ENCODE data around the gene DHTKD1. TPM values are rescaled to one million over a fixed set of nuclear protein-coding genes. Genes with fewer than 3 reads are reported as not detected.

The DHTKD1 gene
- total RNA-seq, 1 donor, result 29.3 TPM

DNA sequence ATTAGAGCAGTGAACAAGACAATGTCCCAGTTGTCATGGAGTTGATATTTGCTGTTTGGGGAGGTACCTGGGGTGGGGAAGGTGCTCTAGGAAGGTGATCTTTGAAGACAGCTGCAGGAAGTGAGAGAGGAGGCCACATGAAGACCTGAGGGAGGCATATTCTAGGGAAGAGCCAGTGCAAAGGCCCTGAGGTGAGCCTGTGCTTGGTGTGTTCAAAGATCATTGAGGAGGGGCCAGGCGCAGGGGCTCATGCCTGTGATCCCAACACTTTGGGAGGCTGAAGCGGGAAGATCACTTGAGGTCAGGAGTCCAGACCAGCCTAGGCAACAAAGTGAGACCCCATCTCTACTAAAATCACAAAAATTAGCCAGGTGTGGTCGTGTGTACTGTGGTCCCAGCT is 75.8 kb downstream of the DHTKD1 start:
- Histone ChIP-seq H3K4me3 (ENCODE audit: insufficient read depth, low read length) (no peak overlapping the region), H4K20me1 (ENCODE audit: insufficient read depth, low read length) (no peaks in the 10 kb centered on the region), H3K27me3 (ENCODE audit: insufficient read depth, low read length) (no peaks in the 10 kb centered on the region), H3K4me2 (ENCODE audit: insufficient read depth, low read length) (no peak overlapping the region), H3K36me3 (ENCODE audit: insufficient read depth, low read length) (peaks cover 40% of the 10 kb centered on the region), H3K4me1 (ENCODE audit: insufficient read depth, low read length) (no peaks in the 10 kb centered on the region), H3K79me2 (ENCODE audit: insufficient read depth, low read length) (no peaks in the 10 kb centered on the region), H2AFZ (ENCODE audit: low read length) (no peak overlapping the region), H3K9me3 (ENCODE audit: low read depth, low read length) (no peaks in the 10 kb centered on the region), H3K27ac (ENCODE audit: low read depth, low read length) (no peak overlapping the region)
- no peak for DNase-seq (ENCODE audit: insufficient read length, low spot score, missing footprints)
- TF ChIP-seq, protein P1, sequence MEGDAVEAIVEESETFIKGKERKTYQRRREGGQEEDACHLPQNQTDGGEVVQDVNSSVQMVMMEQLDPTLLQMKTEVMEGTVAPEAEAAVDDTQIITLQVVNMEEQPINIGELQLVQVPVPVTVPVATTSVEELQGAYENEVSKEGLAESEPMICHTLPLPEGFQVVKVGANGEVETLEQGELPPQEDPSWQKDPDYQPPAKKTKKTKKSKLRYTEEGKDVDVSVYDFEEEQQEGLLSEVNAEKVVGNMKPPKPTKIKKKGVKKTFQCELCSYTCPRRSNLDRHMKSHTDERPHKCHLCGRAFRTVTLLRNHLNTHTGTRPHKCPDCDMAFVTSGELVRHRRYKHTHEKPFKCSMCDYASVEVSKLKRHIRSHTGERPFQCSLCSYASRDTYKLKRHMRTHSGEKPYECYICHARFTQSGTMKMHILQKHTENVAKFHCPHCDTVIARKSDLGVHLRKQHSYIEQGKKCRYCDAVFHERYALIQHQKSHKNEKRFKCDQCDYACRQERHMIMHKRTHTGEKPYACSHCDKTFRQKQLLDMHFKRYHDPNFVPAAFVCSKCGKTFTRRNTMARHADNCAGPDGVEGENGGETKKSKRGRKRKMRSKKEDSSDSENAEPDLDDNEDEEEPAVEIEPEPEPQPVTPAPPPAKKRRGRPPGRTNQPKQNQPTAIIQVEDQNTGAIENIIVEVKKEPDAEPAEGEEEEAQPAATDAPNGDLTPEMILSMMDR (IDR thresholded peaks at IDR 0.05; ENCODE audit: extremely low read depth, low read depth, low read length), result no peak

DNA sequence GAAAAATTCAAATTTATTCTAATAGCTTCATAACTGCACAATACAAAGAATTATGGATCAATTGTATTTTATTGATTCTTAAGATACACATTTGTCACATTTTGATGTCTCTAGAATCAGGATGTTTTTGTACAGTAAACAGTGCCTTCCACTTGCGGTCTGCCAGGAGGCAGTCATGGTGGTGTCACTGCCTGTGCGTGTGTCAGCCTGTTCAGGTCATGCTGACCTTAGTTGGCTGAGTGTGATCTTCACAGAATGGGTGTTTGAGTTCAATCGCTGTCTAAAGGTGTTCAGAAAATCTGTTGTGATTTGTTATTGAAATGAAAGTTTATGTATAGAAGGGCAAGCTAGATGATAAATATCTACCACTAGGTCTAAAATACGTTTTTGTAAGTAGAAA is 81.4 kb downstream of the DHTKD1 start:
- H3K9me3 ChIP-seq (ENCODE audit: low read depth, low read length), result no peaks in the 10 kb centered on the region
- H3K27ac ChIP-seq (ENCODE audit: low read depth, low read length), result no peak overlapping the region
- DNase-seq (ENCODE audit: insufficient read length, low spot score, missing footprints), result no peak
- no peak overlapping the region for H3K4me3 ChIP-seq (ENCODE audit: insufficient read depth, low read length)
- no peaks in the 10 kb centered on the region for H3K79me2 ChIP-seq (ENCODE audit: insufficient read depth, low read length)
- no peak overlapping the region for H3K4me2 ChIP-seq (ENCODE audit: insufficient read depth, low read length)
- H2AFZ ChIP-seq (ENCODE audit: low read length), result no peak overlapping the region
- no peaks in the 10 kb centered on the region for H4K20me1 ChIP-seq (ENCODE audit: insufficient read depth, low read length)
- H3K36me3 ChIP-seq (ENCODE audit: insufficient read depth, low read length), result peaks cover 20% of the 10 kb centered on the region
- no peaks in the 10 kb centered on the region for H3K27me3 ChIP-seq (ENCODE audit: insufficient read depth, low read length)
- no peaks in the 10 kb centered on the region for H3K4me1 ChIP-seq (ENCODE audit: insufficient read depth, low read length)
- TF ChIP-seq, protein P1 (IDR thresholded peaks at IDR 0.05; ENCODE audit: extremely low read depth, low read depth, low read length), result no peak

DNA sequence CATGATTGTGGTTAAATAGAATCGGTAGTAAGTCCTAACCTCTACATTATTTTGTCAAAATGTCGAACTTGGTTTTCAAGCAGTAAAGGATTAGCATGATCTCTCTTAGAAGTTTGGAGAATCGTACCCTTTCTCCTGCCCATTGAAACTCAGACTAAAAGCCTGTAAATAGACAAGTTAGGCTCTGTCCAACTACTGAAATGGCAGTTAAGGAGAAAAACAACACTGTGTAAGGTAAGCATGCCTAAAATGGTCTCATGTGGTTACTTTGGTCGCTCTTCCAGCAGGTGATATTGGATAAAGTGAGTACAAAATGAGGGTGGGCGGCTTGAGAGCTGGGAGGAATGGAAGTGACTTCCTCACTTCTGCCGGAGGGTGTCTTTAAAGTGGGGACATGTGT is 85.8 kb downstream of the DHTKD1 start:
- Histone ChIP-seq H3K9me3 (ENCODE audit: low read depth, low read length) (no peaks in the 10 kb centered on the region), H4K20me1 (ENCODE audit: insufficient read depth, low read length) (no peaks in the 10 kb centered on the region), H3K4me1 (ENCODE audit: insufficient read depth, low read length) (no peaks in the 10 kb centered on the region), H2AFZ (ENCODE audit: low read length) (no peak overlapping the region), H3K27me3 (ENCODE audit: insufficient read depth, low read length) (no peaks in the 10 kb centered on the region), H3K36me3 (ENCODE audit: insufficient read depth, low read length) (peaks cover 30% of the 10 kb centered on the region), H3K4me3 (ENCODE audit: insufficient read depth, low read length) (no peak overlapping the region), H3K27ac (ENCODE audit: low read depth, low read length) (no peak overlapping the region), H3K4me2 (ENCODE audit: insufficient read depth, low read length) (no peak overlapping the region), H3K79me2 (ENCODE audit: insufficient read depth, low read length) (no peaks in the 10 kb centered on the region)
- DNase-seq (ENCODE audit: insufficient read length, low spot score, missing footprints), result no peak
- TF ChIP-seq, protein P1 (IDR thresholded peaks at IDR 0.05; ENCODE audit: extremely low read depth, low read depth, low read length), result no peak

DNA sequence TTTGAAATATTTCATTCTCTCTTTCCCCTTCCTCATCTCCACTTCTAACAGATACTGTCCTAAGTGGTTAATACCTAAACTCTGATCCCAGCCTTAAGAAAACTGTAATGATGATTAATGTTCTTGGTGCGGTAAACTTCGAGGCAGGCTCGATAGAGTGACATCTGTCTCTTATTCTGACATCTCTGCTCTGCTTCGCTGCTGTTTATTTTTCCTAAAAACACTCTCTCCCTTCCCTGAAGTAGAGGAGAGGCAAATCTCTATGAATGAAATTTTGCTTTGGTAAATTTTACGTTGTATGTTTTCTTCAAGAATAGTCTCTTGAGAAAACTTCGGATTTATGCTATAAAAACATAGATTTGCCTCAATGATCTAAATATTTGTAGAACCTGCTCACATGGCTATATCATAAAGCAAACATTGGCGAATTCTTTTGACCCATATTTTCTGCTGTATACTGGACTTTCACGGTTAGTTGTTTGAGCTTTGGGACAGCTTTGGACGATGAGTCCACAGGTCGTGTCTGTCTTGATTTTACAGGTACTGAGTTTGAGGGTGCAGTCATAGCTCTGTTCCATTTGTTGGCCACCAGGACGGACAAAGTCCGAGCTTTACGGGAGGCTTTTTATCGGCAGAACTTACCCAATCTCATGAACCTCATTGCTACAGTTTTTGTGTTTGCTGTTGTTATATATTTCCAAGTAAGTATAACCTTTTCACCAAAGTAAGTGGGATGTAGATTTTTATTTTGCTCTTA is 87.8 kb downstream of the DHTKD1 start:
- H2AFZ ChIP-seq (ENCODE audit: low read length), result no peak overlapping the region
- H3K4me1 ChIP-seq (ENCODE audit: insufficient read depth, low read length), result no peaks in the 10 kb centered on the region
- H3K36me3 ChIP-seq (ENCODE audit: insufficient read depth, low read length), result peaks cover 33% of the 10 kb centered on the region
- H3K9me3 ChIP-seq (ENCODE audit: low read depth, low read length), result no peaks in the 10 kb centered on the region
- H3K27me3 ChIP-seq (ENCODE audit: insufficient read depth, low read length), result no peaks in the 10 kb centered on the region
- H4K20me1 ChIP-seq (ENCODE audit: insufficient read depth, low read length), result no peaks in the 10 kb centered on the region
- no peak overlapping the region for H3K4me3 ChIP-seq (ENCODE audit: insufficient read depth, low read length)
- no peak for DNase-seq (ENCODE audit: insufficient read length, low spot score, missing footprints)
- no peaks in the 10 kb centered on the region for H3K79me2 ChIP-seq (ENCODE audit: insufficient read depth, low read length)
- no peak overlapping the region for H3K4me2 ChIP-seq (ENCODE audit: insufficient read depth, low read length)
- no peak overlapping the region for H3K27ac ChIP-seq (ENCODE audit: low read depth, low read length)
- TF ChIP-seq, protein P1 (IDR thresholded peaks at IDR 0.05; ENCODE audit: extremely low read depth, low read depth, low read length), result no peak

All from osteoblast (primary cell).